ENCODE measurements around the gene SH3PXD2A. TPM values are rescaled to one million over a fixed set of nuclear protein-coding genes. Genes with fewer than 3 reads are reported as not detected.

SH3PXD2A gene
- polyA plus RNA-seq, 1 experiment, result 50.2 TPM

DNA sequence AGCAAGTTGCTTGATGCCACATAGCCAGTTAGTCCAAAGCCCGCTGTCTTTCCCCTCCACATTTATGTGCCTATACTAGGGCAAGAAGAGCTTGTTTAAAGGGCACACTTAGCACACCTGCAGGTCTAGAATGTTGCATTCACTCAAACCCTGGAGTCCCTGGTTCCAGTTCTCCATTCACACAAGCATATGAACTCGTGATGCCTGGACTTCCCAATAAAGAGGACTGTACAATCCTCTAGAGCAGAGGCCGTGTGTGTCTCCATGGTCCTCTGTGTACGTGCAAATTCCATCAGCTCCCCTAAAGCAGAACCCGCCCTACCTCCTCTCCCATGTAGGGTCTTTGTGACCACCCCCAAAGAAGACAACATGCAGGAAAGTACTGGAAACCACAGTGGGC is 3.0 kb upstream of the SH3PXD2A start:
- H3K27me3 ChIP-seq (ENCODE audit: control insufficient read depth, insufficient read depth, low read length), result no peaks in the 10 kb centered on the region
- CTCF ChIA-PET, result interaction anchor here (0.6 to 12.8 kb wide), 11 partner anchors 10 to 147 kb away, joined by 3 to 160 read pairs (median 3); no protein-coding TSS in a partner anchor
- no peaks in the 10 kb centered on the region for H3K36me3 ChIP-seq (ENCODE audit: control insufficient read depth, insufficient read depth, low read length)
- no peak for DNase-seq (ENCODE audit: low read depth)
- no peak overlapping the region for H3K4me3 ChIP-seq (ENCODE audit: low read depth, low read length)
- TF ChIP-seq CTCF (IDR thresholded peaks at IDR 0.05; ENCODE audit: insufficient read depth, low read depth, low read length), result no peak
- POLR2A ChIA-PET, result no interaction called here

DNA sequence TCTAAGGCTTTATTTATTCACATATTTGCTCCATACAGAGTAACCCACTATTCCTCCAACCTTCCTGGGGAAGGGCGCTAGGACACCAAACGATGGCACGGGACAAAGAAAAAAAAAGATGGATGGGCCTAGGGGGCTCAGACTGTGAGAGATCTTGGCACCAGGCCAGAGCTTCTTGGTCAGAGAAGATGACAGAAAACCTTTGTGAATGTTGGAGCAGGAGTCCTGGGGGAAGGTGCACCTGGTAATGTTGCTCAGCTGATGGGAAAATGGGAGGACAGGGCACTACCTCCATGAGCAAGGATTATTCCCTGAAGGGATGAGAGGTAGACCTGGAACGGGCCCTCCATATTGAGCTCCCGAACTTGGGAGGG is 1.4 kb upstream of the SH3PXD2A start:
- DNase-seq (ENCODE audit: low read depth), result no peak
- no peaks in the 10 kb centered on the region for H3K36me3 ChIP-seq (ENCODE audit: control insufficient read depth, insufficient read depth, low read length)
- H3K27me3 ChIP-seq (ENCODE audit: control insufficient read depth, insufficient read depth, low read length), result no peaks in the 10 kb centered on the region
- POLR2A ChIA-PET, result no interaction called here
- no peak overlapping the region for H3K4me3 ChIP-seq (ENCODE audit: low read depth, low read length)
- CTCF ChIA-PET, result interaction anchor here (0.7 to 12.8 kb wide), 15 partner anchors 9 to 365 kb away, joined by 3 to 160 read pairs (median 4); partner anchors contain the start of gene SFR1
- TF ChIP-seq CTCF (IDR thresholded peaks at IDR 0.05; ENCODE audit: insufficient read depth, low read depth, low read length), result no peak

- ChIA-PET POLR2A (no interaction called here), CTCF (interaction anchor here (0.7 to 12.8 kb wide), 16 partner anchors 8 to 364 kb away, joined by 3 to 160 read pairs (median 4); partner anchors contain the start of gene SFR1)
- no peaks in the 10 kb centered on the region for H3K36me3 ChIP-seq (ENCODE audit: control insufficient read depth, insufficient read depth, low read length)
- peak overlapping the region; percentile 66 for H3K4me3 ChIP-seq (ENCODE audit: low read depth, low read length)
- no peaks in the 10 kb centered on the region for H3K27me3 ChIP-seq (ENCODE audit: control insufficient read depth, insufficient read depth, low read length)
- no peak for DNase-seq (ENCODE audit: low read depth)
- no peak for TF ChIP-seq CTCF (IDR thresholded peaks at IDR 0.05; ENCODE audit: insufficient read depth, low read depth, low read length)
These were observed 748 bp upstream of the SH3PXD2A start for GRCh38 chr10:103855852-103856796.

DNA sequence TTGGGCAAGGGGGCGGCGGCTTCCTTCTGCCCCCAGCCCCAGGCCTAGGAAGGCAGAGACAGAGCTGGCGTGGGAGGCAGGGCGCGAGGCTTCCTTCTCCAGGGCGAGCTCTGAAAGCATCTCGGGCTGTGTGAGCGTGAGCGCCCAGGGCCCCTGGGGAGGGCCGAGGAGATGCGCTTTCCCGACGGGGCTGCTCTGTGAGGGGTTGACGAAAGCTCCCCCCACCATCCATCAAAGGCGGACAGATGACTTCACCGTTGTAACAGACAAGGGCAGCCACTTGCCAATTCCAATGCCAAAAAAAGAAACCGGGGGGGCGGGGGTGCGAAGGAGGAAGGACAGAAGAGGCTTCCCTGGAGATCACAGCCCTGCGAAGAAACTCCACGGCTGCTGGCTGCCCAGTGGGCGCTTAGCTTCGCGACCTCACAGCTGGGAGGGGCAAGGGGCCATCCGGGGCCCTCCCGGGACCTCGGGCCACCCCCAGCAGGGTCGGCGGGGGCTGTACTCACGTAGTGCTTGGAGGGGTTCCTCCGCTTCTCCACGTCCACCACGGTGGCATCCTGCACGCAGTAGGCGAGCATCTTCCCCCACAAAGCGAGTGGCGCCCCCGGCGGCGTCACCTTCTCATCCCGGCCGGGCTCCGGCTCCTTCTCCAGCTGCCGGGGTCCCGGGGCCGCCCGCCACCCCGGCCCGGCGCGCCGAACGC is 537 bp downstream of the SH3PXD2A start:
- DNase-seq (ENCODE audit: low read depth), result no peak
- ChIA-PET POLR2A (no interaction called here), CTCF (interaction anchor here (0.6 to 12.8 kb wide), 15 partner anchors 17 to 268 kb away, joined by 3 to 160 read pairs (median 3); partner anchors contain the start of gene SFR1)
- Histone ChIP-seq H3K27me3 (ENCODE audit: control insufficient read depth, insufficient read depth, low read length) (no peaks in the 10 kb centered on the region), H3K4me3 (ENCODE audit: low read depth, low read length) (peak overlapping the region; percentile 66), H3K36me3 (ENCODE audit: control insufficient read depth, insufficient read depth, low read length) (no peaks in the 10 kb centered on the region)
- TF ChIP-seq CTCF (IDR thresholded peaks at IDR 0.05; ENCODE audit: insufficient read depth, low read depth, low read length), result peak; percentile 31; the same call in 1 of the 2 replicates

- POLR2A ChIA-PET, result no interaction called here
- Histone ChIP-seq H3K36me3 (ENCODE audit: control insufficient read depth, insufficient read depth, low read length) (no peaks in the 10 kb centered on the region), H3K4me3 (ENCODE audit: low read depth, low read length) (peak overlapping the region; percentile 66), H3K27me3 (ENCODE audit: control insufficient read depth, insufficient read depth, low read length) (no peaks in the 10 kb centered on the region)
- CTCF ChIA-PET, result interaction anchor here (0.6 to 12.8 kb wide), 15 partner anchors 8 to 268 kb away, joined by 3 to 160 read pairs (median 3); partner anchors contain the start of gene SFR1
- TF ChIP-seq CTCF (IDR thresholded peaks at IDR 0.05; ENCODE audit: insufficient read depth, low read depth, low read length), result no peak
- no peak for DNase-seq (ENCODE audit: low read depth)
These were observed 1.1 kb downstream of the SH3PXD2A start for GRCh38 chr10:103854265-103854685.

All from BJ (cell line).